HepG2 (cell line): Measurements from ENCODE around the gene PMFBP1. TPM values are rescaled to one million over a fixed set of nuclear protein-coding genes. Genes with fewer than 3 reads are reported as not detected.

Experiments used
- ATRX ChIP-seq: sonication (generic); formaldehyde crosslinking; IDR thresholded peaks from 2 replicates; pipeline ENCODE4 v1.4.0; 2020; ENCODE audit warnings: missing genetic modification reagents, borderline replicate concordance
- KLF15 ChIP-seq: sonication (generic); formaldehyde crosslinking; IDR thresholded peaks from 2 replicates; pipeline ENCODE4 v1.8.1; 2023; ENCODE audit warnings: borderline replicate concordance, mild to moderate bottlenecking, inconsistent platforms, missing genetic modification reagents, mixed read lengths
- KLF6 ChIP-seq: IDR thresholded peaks from 2 replicates; pipeline ENCODE4 v1.8.0; 2016; ENCODE audit warnings: missing biosample characterization, missing genetic modification reagents
- MYC ChIP-seq: sonication (generic); formaldehyde crosslinking; IDR thresholded peaks from 2 replicates; pipeline ENCODE4 v1.9.0; 2021; ENCODE audit warnings: missing genetic modification reagents, borderline replicate concordance
- RBM22 ChIP-seq: fragments of 200-400 bp; formaldehyde crosslinking; optimal IDR thresholded peaks from 2 replicates; pipeline ENCODE3; 2017; ENCODE audit warnings: mild to moderate bottlenecking, low read length, moderate library complexity
- SNAPC4 ChIP-seq: sonication (generic); formaldehyde crosslinking; IDR thresholded peaks from 2 replicates; pipeline ENCODE4 v1.4.0; 2020; ENCODE audit warnings: mild to moderate bottlenecking, missing genetic modification reagents
- SRSF9 ChIP-seq: fragments of 200-400 bp; formaldehyde crosslinking; IDR thresholded peaks from 2 replicates; pipeline ENCODE4 v1.6.1; 2018; ENCODE audit warnings: borderline replicate concordance, mild to moderate bottlenecking, low read depth, low read length; ENCODE audit not compliant: insufficient read depth, poor library complexity, severe bottlenecking
- TBX2 ChIP-seq: sonication (generic); formaldehyde crosslinking; IDR thresholded peaks from 2 replicates; pipeline ENCODE4 v1.5.0; 2020; ENCODE audit warnings: missing genetic modification reagents, mild to moderate bottlenecking, borderline replicate concordance
- TBX3 ChIP-seq: fragments of 450-650 bp; IDR thresholded peaks from 2 replicates; pipeline ENCODE4 v1.6.1; 2017; ENCODE audit warnings: antibody characterized with exemption, mild to moderate bottlenecking, inconsistent platforms, borderline replicate concordance
- THRA ChIP-seq: sonication (generic); formaldehyde crosslinking; IDR thresholded peaks from 2 replicates; pipeline ENCODE4 v1.4.0; 2020; ENCODE audit warnings: missing genetic modification reagents, borderline replicate concordance
- ZBTB43 ChIP-seq: sonication (generic); formaldehyde crosslinking; conservative IDR thresholded peaks from 2 replicates; pipeline ENCODE4 v1.4.0; 2020; ENCODE audit warnings: missing genetic modification reagents
- ZFP91 ChIP-seq: sonication (generic); formaldehyde crosslinking; IDR thresholded peaks from 2 replicates; pipeline ENCODE4 v1.9.0; 2022; ENCODE audit warnings: missing genetic modification reagents, mild to moderate bottlenecking, borderline replicate concordance
- ZMAT5 ChIP-seq: sonication (generic); formaldehyde crosslinking; IDR thresholded peaks from 2 replicates; pipeline ENCODE4 v1.5.0; 2020; ENCODE audit warnings: mild to moderate bottlenecking, low read depth, missing genetic modification reagents, borderline replicate concordance
- ZNF235 ChIP-seq: sonication (generic); formaldehyde crosslinking; IDR thresholded peaks from 2 replicates; pipeline ENCODE4 v1.8.1; 2023; ENCODE audit warnings: mild to moderate bottlenecking, missing genetic modification reagents, borderline replicate concordance
- ZNF616 ChIP-seq: sonication (generic); formaldehyde crosslinking; IDR thresholded peaks from 2 replicates; pipeline ENCODE4 v1.5.0; 2020; ENCODE audit warnings: low read depth, mild to moderate bottlenecking, missing genetic modification reagents
- ZNF747 ChIP-seq: sonication (generic); formaldehyde crosslinking; IDR thresholded peaks from 2 replicates; pipeline ENCODE4 v1.8.1; 2023; ENCODE audit warnings: missing genetic modification reagents, mild to moderate bottlenecking, borderline replicate concordance
- polyA plus RNA-seq, 8 experiments: library from polyadenylated mRNA; depleted of rRNA in 3 of 8; stranded (reverse) in 7 of 8; unstranded in 1 of 8; fragments of >200 nt; fragmentation: Illumina TruSeq in 4 of 8; extraction: Trizol in 4 of 8; gene quantifications; 2 replicates each; pipeline versions ENCODE4 v1.2.1 to v1.2.3, GENCODE V29; 2011 to 2016; ENCODE audit warnings: low read depth in 4 of 8, missing spikeins in 1 of 8, mixed read lengths in 1 of 8; ENCODE audit not compliant: insufficient read depth in 1 of 8
- total RNA-seq, 5 experiments: library from RNA; depleted of rRNA; stranded (reverse); fragments of >200 nt; fragmentation: Illumina TruSeq; extraction: Trizol; gene quantifications; 2 replicates each; pipeline ENCODE4 v1.2.3, GENCODE V29; 2016; ENCODE audit warnings: low read depth in 1 of 5
- TF ChIP-seq, protein P1 (sequence below): sonication (generic); formaldehyde crosslinking; IDR thresholded peaks from 2 replicates; pipeline ENCODE4 v1.5.0; 2020; ENCODE audit warnings: missing genetic modification reagents

PMFBP1 gene
- total and polyA plus RNA-seq, 2 of the 13 experiments (the other 11 are each of a cell fraction or from before 2014, with no cell fraction given), result 1.9 to 3.8 TPM

GRCh38 chr16:72083778-72084404 is 88.1 kb downstream of the PMFBP1 start (continued):
- TF ChIP-seq, protein P1, sequence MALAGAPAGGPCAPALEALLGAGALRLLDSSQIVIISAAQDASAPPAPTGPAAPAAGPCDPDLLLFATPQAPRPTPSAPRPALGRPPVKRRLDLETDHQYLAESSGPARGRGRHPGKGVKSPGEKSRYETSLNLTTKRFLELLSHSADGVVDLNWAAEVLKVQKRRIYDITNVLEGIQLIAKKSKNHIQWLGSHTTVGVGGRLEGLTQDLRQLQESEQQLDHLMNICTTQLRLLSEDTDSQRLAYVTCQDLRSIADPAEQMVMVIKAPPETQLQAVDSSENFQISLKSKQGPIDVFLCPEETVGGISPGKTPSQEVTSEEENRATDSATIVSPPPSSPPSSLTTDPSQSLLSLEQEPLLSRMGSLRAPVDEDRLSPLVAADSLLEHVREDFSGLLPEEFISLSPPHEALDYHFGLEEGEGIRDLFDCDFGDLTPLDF, result no peak
- no peak for TF ChIP-seq SRSF9
- TF ChIP-seq SNAPC4, result no peak
- TF ChIP-seq RBM22, result peak; percentile 63
- TF ChIP-seq THRA, result 0 out of 2 replicates have a peak, but pooled peaks have one; percentile 39
- no peak for TF ChIP-seq ATRX (CRISPR knock-in tag)
- peak; percentile 46; the same call in 1 of the 2 replicates for TF ChIP-seq TBX2 (CRISPR knock-in tag)
- no peak for TF ChIP-seq ZMAT5 (CRISPR knock-in tag)
- peak; percentile 27; the same call in 1 of the 2 replicates for TF ChIP-seq ZNF747 (CRISPR knock-in tag)
- peak; percentile 22; the same call in 1 of the 2 replicates for TF ChIP-seq TBX3
- no peak for TF ChIP-seq ZNF235 (CRISPR knock-in tag)
- no peak for TF ChIP-seq MYC (CRISPR knock-in tag)
- TF ChIP-seq ZBTB43 (CRISPR knock-in tag), result no peak
- TF ChIP-seq KLF15 (CRISPR knock-in tag), result no peak
- TF ChIP-seq ZNF616 (CRISPR knock-in tag), result no peak
- no peak for TF ChIP-seq KLF6 (CRISPR knock-in tag)
- no peak for TF ChIP-seq ZFP91 (CRISPR knock-in tag)
